ENCODE measurements around the gene CYP3A4.
"Not testable (repeated sequence)": the region's sequence is repeated elsewhere in the genome, so short reads cannot be mapped to it uniquely, and the experiment has no call there.

The CYP3A4 gene

DNA sequence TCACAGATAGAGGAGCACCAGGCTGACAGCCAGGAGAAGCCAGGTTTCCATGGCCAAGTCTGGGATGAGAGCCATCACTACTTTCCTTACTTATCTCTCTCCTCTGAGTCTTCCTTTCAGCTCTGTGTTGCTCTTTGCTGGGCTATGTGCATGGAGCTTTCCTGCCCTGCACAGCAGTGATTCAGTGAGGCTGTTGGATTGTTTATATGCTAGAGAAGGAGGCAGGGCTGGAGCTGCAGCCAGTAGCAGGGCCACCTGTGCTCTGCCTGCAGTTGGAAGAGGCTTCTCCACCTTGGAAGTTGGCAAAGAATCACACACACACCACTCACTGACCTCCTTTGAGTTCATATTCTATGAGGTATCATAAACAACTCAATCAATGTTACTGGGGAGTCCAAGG is at the start of gene CYP3A4:
TSS of gene CYP3A4 (minus strand) at position 178 of the 400 bp plus-strand sequence. CDS start at position 75, 103 bp downstream.
- no peak for DNase-seq (ENCODE audit: low spot score)

DNA sequence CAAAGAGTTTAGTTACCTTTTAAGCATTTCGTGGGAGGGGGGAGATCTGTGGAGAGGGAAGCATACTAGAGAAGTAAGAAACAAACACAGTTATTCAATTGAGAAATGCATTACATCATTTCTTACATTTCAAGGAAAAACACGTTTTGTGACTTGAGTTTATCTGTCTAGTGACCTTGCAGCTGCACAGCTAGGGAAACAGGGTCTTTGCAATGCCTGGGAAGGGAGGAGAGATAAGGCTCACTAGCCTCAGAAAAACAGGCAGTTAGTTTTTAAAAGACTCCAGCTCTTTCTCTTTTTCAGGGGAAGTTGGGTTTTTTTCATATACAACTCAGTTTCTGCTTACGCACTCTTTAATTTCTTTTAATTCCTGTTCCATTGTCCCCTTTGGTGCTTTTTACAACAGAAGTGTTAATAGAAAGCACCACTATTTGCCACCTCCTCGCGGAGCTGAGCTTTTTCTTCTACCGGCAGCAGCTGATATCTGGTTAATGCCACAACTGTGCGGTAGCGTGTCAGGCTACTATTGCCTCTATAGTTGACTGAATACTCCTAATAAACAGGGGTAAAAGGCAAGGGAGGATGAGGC is 49.4 kb upstream of the CYP3A4 start:
- DNase-seq (ENCODE audit: low spot score): no peak

DNA sequence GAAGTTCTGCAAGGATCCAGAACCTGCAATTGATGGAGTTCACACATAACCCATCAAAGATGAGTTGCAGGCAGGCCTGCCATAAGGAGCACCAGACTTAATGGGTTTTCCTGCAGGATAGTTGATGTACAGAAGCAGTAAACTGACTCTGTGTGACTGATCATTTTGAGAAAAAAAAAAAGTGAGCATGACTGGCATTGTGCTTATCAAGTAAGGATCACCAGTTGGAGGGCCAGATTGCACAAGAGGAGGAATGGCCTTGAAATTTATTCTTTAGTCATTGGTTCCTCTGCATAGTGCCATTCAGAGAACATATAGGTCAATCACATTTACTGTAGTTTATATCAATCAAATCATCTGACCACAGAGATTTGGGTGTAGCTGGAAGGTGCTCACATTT is 47.6 kb upstream of the CYP3A4 start:
- no peak for DNase-seq (ENCODE audit: low spot score)

DNA sequence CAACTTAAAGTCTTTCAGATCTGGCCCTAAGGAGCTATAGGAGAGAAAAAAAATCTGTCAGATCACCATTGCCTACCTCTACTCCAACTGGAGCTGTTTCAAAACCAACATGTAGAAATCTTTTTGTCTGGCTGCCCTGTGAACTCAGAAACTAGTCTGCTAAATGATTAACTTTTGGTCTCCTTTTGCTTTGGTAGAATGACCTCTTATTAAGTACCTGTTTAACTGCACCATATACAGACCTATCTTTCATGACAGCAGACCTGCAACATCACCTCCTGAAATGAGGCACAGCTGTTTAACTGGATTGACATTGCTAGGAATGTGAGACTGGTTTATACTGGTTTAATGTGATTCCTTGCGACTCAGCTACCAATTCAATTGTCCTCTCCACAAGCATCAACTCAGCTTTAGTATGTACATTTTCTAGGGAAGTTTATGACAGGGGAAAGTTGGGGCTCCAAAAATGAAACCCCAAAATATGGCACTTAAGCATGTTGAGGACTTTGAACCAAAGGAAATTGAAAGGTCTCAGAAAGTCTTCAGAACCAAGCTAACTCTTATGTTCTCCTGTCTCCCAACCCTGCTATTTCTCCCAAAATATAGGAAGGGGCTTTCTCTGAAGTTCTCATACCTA is 45.7 kb upstream of the CYP3A4 start:
- DNase-seq (ENCODE audit: low spot score): no peak

DNA sequence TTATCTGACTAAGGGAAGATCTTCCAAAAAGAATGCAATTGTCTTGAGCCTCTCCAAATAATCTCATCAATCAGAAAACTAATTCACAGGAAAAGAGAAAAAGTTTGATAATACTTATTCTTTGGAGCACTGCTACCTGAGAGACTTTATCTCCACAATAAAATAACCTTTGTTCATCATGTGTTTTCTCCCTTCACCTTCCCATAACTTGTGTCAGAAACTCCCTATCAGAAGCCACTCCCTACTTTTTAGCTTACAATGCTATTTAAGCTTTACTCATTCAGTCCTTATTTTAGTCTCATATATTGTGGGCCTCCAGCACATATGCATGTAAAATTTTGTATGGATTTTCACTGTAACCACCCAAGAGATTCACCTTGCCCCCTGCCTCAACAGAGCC is 44.8 kb upstream of the CYP3A4 start:
- DNase-seq (ENCODE audit: low spot score): no peak

DNA sequence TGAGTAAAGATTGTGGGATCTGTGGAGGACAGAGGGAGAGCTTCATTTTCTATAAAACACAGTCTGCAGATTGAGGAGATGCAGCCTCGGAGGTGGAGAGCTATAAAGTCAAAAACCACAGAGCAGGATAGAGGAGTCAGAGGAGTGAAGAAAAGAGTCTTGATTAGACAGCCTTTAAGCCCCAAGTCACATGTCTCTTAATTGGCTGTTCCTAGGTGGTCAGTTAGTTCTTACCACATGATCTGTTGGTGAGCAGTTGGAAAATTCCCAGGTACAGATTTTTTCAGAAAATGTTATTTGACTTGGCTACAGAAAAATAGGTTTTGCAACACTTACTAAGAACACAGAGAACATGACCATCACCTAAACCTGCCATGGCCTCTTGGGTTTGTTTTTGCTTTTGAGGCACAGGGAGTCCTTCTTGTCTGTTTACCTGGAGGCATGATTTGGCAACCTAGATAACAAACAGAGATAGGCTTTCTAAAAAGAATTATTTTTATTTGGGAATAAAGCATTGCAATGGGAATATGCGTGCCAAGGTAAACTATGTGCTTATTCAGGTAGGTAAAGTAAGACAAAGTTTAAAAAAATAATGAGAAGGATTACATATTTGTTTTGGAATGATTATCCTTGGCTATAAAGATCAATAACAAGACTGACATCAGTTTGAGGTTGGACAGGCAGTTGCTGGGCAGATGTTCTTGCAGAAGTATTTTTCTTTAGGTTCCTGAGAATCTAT is 43.2 kb upstream of the CYP3A4 start:
- no peak for DNase-seq (ENCODE audit: low spot score)

DNA sequence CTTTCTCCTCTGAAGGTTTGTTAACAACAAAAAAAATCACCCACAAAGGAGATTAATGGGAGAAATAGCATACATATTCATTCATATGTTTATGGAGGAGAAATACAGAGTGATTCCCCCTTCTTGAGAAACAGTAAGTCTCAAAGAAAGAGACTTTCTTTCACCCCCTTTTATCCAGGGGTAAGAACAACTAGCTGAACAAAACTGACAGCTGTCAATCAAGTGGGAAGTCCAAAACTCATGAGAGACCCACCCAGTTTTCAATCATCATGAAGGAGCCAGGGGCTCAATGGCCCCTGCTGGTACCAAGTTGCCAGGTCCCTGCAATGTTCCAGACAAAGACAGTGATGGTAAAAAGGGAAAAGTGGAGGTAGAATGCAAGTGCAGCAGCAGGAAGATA is 41.9 kb upstream of the CYP3A4 start:
- DNase-seq (ENCODE audit: low spot score): no peak

DNA sequence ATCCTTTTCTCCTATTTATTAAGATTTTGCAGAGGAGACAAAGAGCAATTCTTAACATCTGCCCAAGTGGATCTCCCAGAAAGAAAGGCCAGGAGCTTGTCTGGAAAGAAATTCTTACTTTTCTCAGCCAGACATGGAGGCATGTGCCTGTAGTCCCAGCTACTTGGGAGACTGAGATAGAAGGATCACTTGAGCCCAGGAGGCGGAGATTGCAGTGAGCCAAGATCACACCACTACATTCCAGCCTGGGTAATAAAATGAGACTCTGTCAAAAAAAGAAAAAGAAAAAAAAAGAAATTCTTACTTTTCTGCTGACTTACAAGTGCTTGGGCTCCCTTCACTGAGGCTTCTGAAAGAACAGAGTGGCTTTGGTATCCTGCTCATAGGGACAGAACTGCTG is 41.5 kb upstream of the CYP3A4 start:
- no peak for DNase-seq (ENCODE audit: low spot score)

DNA sequence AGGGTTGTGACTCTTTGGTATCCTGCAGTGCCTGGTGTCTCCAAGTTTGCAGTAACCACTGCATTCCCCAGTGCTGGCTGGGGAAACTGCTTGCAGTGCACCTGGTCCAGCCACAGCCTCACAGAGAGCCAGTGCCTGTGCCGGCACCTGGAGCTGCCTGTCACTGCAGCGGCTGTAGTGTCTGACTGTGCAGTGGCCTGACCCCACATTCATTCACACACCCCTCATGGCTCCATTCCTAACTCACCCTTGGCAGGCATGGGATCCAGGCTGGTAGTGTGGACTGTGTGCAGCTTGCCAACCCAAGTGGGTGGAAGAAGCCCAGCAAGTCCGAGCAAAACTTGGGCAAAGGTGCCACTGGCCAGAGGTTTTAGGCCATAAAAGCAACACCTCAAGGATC is 40.1 kb upstream of the CYP3A4 start:
- DNase-seq (ENCODE audit: low spot score): no peak

DNA sequence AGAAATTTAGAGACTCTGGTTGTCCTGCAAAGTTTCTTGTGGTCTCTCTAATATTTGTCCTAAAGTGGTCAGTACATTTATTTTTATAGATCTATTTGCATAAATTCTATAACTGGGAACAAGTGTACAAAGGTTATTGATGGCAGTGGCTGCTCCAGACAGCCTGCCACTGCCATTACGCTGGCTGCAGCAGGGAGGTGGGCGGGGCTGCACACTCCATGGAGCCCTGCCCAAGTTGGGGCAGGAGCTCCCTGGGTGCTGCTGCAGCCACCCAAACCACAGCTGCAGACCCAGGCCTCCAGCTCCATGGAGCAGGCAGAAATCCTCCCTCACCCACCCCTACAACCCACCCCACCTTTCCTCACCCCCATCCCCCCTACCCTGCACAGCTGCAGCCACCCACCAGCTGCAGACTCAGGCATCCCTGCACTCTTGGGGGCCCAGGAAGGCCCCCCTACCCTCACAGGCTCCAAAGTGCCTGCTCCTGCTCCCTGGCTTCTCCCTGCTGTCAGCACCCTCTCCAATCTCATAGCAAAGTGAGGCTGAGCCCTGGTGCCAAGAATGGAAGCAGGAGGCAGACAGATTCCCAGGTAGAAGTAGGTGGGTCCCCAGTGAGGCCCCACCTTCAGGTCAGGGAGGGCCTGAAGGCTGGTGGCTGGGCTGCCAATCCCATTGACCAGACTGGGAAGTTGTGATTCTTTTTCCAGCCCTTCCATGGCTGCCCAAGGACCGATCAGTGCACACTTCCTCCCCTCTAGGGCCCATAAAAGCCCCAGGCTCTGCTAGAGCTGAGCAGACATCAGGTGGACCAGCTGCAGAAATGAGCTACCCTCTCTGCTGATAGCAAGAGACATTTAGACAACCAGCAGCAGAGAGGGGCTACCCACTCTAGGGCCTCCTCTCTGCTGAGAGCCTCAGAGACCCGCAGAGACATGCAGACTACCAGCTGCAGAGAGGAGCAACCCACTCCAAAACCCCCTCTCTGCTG is 39.0 kb upstream of the CYP3A4 start:
- DNase-seq (ENCODE audit: low spot score): no peak

DNA sequence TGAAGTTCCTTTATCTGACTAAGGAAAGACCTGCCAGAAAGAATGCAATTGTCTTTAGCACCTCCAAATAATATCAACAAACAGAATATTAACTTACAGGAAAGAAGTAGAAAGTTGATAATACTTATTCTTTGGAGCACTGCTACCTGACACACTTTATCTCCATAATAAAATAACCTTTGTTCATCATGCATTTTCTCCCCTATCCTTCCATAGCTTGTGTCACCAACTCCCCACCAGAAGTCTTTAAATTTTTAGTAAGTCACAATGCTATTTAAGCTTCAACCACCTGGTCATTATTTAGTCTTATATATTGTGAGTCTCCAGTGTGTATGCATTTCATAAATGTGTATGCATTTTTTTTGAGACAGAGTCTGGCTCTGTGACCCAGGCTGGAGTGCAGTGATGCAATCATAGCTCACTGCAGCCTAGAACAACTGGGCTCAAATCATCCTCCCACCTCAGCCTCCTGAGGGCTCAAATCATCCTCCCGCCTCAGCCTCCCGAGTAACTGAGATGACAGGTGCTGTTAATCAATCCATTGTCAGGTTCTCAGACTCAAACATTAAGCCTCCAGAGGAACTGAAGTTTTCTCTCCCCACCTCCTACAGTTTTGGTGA is 36.5 kb upstream of the CYP3A4 start:
- no peak for DNase-seq (ENCODE audit: low spot score)

DNA sequence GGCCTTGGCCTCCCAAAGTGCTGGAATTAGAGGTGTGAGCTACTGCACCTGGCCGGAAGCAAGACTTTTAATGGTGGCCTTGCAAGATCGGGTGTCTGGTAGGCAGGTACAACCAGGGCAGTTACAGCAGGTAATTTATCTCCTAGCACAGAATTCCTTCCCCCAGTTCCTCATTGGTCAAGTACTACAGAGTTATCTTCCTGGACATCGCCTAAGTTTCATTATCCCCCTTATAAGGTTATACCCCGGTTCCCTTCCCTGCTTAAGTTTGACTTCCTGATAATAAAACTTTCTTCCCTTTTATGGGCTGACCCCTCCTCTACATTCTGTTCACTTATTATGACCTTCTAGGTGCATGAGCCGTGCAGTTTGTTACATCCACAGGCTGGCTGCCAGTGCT is 24.8 kb upstream of the CYP3A4 start:
- no peak for DNase-seq (ENCODE audit: low spot score)

DNA sequence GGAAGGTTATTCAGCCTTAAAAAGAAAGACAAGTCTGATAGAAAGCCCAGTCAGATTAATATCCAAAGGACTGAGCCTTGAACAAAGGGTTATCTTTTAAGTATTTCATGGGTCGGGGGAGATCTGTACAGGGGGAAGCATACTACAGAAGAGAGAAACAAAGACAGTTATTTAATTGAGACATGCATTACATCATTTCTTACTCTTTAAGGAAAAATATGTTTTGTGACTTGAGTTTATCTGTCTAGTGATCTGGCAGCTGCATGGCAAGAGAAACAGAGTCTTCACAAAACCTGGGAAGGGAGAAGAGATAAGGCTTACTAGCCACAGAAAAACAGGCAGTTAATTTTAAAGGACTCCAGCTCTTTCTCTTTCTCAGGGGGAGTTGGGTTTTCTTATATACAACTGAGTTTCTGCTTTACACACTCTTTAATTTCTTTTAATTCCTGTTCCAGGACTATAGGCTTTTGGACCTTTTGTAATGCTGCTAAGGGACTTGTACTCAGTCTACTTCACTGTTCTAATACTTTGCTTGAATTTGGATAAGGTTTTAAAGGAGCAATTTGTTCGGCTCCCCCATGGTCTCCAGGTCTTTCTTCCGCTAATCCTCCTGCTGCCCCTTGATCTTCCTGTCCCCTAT is 23.0 kb upstream of the CYP3A4 start:
- DNase-seq (ENCODE audit: low spot score): no peak

DNA sequence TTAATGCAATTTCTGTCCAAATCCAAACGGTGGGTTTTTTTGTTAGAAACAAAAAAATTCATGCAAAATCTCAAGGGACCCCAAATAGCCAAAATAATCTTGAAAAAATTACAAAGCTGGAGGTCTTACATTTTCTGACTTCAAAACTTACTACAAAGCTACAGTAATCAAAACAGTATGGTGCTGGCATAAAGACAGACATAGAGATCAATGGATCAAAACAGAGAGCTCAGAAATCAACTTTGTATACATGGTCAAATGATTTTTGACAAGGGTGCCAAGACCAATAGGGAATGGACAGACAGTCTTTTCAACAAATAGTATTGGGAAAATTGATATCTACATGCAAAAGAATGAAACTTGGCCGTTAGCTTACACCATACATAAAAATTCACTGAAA is 21.7 kb upstream of the CYP3A4 start:
- no peak for DNase-seq (ENCODE audit: low spot score)

DNA sequence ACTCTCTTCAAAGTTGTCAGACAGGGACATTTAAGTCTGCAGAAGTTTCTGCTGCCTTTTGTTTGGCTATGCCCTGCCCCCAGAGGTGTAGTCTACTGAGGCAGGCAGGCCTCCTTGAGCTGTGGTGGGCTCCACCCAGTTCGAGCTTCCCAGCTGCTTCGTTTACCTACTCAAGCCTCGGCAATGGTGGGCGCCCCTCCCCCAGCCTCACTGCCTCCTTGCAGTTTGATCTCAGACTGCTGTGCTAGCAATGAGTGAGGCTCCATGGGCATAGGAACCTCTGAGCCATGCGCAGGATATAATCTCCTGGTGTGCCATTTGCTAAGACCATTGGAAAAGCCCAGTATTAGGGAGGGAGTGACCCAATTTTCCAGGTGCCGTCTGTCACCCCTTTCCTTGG is 19.1 kb upstream of the CYP3A4 start:
- not testable (repeated sequence) for DNase-seq (ENCODE audit: low spot score)

DNA sequence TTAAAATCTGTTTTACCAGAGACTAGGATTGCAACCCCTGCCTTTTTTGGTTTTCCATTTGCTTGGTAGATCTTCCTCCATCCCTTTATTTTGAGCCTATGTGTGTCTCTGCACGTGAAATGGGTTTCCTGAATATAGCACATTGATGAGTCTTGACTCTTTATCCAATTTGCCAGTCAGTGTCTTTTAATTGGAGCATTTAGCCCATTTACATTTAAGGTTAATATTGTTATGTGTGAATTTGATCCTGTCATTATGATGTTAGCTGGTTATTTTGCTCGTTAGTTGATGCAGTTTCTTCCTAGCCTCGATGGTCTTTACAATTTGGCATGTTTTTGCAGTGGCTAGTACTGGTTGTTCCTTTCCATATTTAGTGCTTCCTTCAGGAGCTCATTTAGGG is 17.4 kb upstream of the CYP3A4 start:
- not testable (repeated sequence) for DNase-seq (ENCODE audit: low spot score)

DNA sequence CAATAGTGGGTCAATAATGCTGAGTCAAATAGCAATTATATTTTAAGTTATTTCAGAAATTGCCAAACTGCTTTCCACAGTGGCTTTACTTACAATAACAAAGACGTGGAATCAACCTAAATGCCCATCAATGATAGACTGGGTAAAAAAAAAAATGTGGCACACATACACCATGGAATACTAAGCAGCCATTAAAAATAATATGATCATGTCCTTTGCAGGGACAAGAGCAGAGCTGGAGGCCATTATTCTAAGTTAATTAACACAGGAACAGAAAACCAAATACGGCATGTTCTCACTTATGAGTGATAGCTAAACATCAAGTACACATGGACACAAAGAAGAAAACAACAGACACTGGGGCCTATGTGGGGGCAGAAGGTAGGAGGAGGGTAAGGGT is 15.0 kb upstream of the CYP3A4 start:
- DNase-seq (ENCODE audit: low spot score): no peak

DNA sequence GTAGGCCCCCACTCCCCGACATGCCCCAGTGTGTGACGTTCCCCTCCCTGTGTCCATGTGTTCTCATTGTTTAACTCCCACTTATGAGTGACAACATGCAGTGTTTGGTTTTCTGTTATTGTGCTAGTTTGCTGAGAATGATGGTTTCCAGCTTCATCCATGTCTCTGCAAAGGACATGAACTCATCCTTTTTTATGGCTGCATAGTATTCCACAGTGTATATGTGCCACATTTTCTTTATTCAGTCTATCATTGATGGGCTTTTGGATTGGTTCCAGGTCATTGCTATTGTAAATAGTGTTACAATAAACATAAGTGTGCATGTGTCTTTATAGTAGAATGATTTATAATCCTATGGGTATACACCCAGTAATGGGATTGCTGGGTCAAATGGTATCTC is 11.9 kb upstream of the CYP3A4 start:
- DNase-seq (ENCODE audit: low spot score): not testable (repeated sequence)

DNA sequence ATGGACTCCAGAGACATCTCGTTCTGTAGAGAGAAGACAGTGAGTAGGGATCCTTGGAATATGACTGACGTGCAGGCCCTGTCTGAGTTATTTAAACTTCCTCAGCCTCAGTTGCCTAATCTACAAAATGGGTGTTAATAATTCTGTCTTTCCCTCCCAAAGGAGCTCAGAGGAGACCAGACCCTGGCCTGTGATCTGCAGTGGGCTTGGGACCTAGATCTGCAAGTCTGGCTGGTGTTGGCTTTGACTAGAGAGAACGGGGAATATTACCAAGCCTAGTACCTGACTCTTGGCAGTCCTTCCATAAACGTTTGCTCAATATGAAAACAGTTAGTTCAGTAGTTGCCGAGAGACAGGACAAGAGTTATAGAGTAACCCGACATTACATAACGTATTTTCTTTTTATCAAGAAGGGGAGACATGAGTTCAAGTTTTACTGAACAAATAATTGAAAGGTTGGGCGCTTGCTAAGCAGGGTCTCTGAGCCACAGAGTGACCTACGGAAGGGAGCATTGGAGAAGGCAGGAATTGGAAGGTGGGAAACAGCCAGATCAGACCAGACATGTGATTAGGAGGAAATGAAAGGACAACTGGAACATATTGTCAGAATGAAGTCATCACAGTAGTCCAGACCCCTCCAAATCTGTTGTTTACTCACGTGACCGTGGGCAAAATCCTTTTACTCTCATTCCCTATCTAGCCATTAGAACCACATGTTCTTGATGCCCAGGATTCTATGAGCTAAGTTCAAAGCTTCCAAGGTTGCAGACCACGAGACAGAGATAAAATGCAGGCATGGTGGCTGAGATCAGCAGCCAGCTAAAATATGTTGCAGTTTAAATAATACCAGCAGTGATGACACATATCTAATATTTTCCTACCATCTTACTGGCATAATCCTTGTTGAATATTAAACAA is 10.9 kb upstream of the CYP3A4 start:
- DNase-seq (ENCODE audit: low spot score): no peak

DNA sequence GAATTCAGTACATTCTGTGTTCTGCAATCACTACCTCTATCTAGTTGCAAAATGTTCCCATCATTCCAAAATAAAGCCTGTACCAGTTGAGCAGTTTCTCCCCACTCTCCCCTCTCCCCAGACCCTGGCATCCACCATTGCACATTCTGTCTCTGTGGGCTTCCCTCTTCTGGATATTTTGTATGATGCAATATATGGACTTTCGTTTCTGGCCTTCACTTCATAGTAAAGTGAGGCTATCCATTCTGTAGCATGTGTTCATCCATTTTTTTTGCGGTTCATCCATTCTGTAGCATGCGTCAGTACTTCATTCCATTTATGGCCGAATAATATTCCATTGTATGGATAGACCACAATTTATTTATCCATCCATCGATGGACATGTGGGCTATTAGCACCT is 9.5 kb upstream of the CYP3A4 start:
- DNase-seq (ENCODE audit: low spot score): no peak

All from AG20443 (cell line).